Muscle layer of colon (tissue), 2 donors: ENCODE results near the gene PCDHGB3.
A peak's percentile ranks its signal among the peaks of the same experiment; 100 is the strongest.
"Not testable (repeated sequence)": the region's sequence is repeated elsewhere in the genome, so short reads cannot be mapped to it uniquely, and the experiment has no call there.

Source experiments
- H3K27ac ChIP-seq: one replicate; pipeline ENCODE4 v1.7.0; 2013; ENCODE audit warnings: low read depth, mild to moderate bottlenecking, low read length, moderate library complexity
- H3K27me3 ChIP-seq, 2 donors: one replicate each; pipeline ENCODE4 v1.7.0; 2013; ENCODE audit warnings: low read length in 2 of 2, mild to moderate bottlenecking in 2 of 2; ENCODE audit not compliant: insufficient read depth in 2 of 2, control insufficient read depth in 1 of 2
- H3K36me3 ChIP-seq: one replicate; pipeline ENCODE4 v1.7.0; 2013; ENCODE audit warnings: mild to moderate bottlenecking, low read length; ENCODE audit not compliant: insufficient read depth
- H3K4me1 ChIP-seq: one replicate; pipeline ENCODE4 v1.7.0; 2013; ENCODE audit warnings: mild to moderate bottlenecking, low read length; ENCODE audit not compliant: insufficient read depth
- H3K4me3 ChIP-seq, 2 donors: one replicate each; pipeline ENCODE4 v1.7.0; 2013; ENCODE audit warnings: low read length in 2 of 2, low read depth in 1 of 2, mild to moderate bottlenecking in 1 of 2, moderate library complexity in 1 of 2
- H3K9ac ChIP-seq: one replicate; pipeline ENCODE4 v1.7.0; 2013; ENCODE audit warnings: low read length
- H3K9me3 ChIP-seq: one replicate; pipeline ENCODE4 v1.7.0; 2013; ENCODE audit warnings: mild to moderate bottlenecking, low read length
- donor health status: abdominal sarcoma.
- donor health status: Adenocarcinoma of cecum.

Gene PCDHGB3

GRCh38 chr5:141343953-141344463 is 26.0 kb upstream of the PCDHGB3 start:
- Histone ChIP-seq H3K27ac (no peak overlapping the region), H3K9me3 (peaks cover 64% of the 10 kb centered on the region)

GRCh38 chr5:141345327-141345726 is 24.7 kb upstream of the PCDHGB3 start:
- H3K9ac ChIP-seq, result no peak overlapping the region
- H3K4me1 ChIP-seq, result no peaks in the 10 kb centered on the region
- H3K9me3 ChIP-seq, result peaks cover 60% of the 10 kb centered on the region
- H3K4me3 ChIP-seq, result peak overlapping the region in 1 of 2 donors; percentile 11
- no peak overlapping the region for H3K27ac ChIP-seq
- H3K36me3 ChIP-seq, result no peaks in the 10 kb centered on the region
- H3K27me3 ChIP-seq, result no peaks in the 10 kb centered on the region

More at GRCh38 chr5:141343953-141344463, 26.0 kb upstream of the PCDHGB3 start:
- Histone ChIP-seq H3K4me1 (no peaks in the 10 kb centered on the region), H3K27me3 (peaks cover 0 to 2% of the 10 kb centered on the region in 2 donors), H3K9ac (no peak overlapping the region), H3K36me3 (no peaks in the 10 kb centered on the region), H3K4me3 (peak overlapping the region in 1 of 2 donors; percentile 19)

- not testable (repeated sequence) for H3K4me1 ChIP-seq, H3K36me3 ChIP-seq, H3K27me3 ChIP-seq, H3K4me3 ChIP-seq, H3K27ac ChIP-seq, H3K9ac ChIP-seq
- H3K9me3 ChIP-seq, result peaks cover 63% of the 10 kb centered on the region
Measured at GRCh38 chr5:141346017-141346416, 24.0 kb upstream of the PCDHGB3 start.

- Histone ChIP-seq H3K9me3 (peaks cover 44% of the 10 kb centered on the region), H3K4me3 (peak within 1 kb of the TSS; percentile 4 to 42), H3K9ac (no peak within 1 kb of the TSS), H3K27ac (no peak within 1 kb of the TSS), H3K4me1 (no peaks in the 10 kb centered on the region), H3K36me3 (no peaks in the 10 kb centered on the region), H3K27me3 (no peaks in the 10 kb centered on the region)
Measured at GRCh38 chr5:141349917-141350619, 20.0 kb upstream of the PCDHGB3 start, which contains the start of gene PCDHGB1. Gene PCDHGB1, plus strand, starts transcription at chr5:141350099. Its CDS starts 162 bp downstream, at chr5:141350261.

- peaks cover 55% of the 10 kb centered on the region for H3K9me3 ChIP-seq
- H3K4me3 ChIP-seq, result peak overlapping the region in 1 of 2 donors; percentile 42
- no peaks in the 10 kb centered on the region for H3K4me1 ChIP-seq
Measured at GRCh38 chr5:141351591-141351990, 18.5 kb upstream of the PCDHGB3 start.

GRCh38 chr5:141354900-141355469 is 15.1 kb upstream of the PCDHGB3 start, which contains the start of gene PCDHGA4:
Gene PCDHGA4, plus strand, starts transcription at chr5:141355021. Its CDS starts 87 bp downstream, at chr5:141355108.
- Histone ChIP-seq H3K9ac (no peak within 1 kb of the TSS), H3K9me3 (peaks cover 48% of the 10 kb centered on the region), H3K36me3 (no peaks in the 10 kb centered on the region), H3K27ac (no peak within 1 kb of the TSS), H3K4me3 (peak within 1 kb of the TSS; percentile 5 to 12), H3K4me1 (no peaks in the 10 kb centered on the region), H3K27me3 (no peaks in the 10 kb centered on the region)

More at GRCh38 chr5:141351591-141351990, 18.5 kb upstream of the PCDHGB3 start:
- Histone ChIP-seq H3K36me3 (no peaks in the 10 kb centered on the region), H3K27ac (no peak overlapping the region), H3K27me3 (no peaks in the 10 kb centered on the region), H3K9ac (no peak overlapping the region)

GRCh38 chr5:141355641-141356040 is 14.4 kb upstream of the PCDHGB3 start:
- H3K4me1 ChIP-seq, result no peaks in the 10 kb centered on the region
- no peak overlapping the region for H3K27ac ChIP-seq
- peaks cover 48% of the 10 kb centered on the region for H3K9me3 ChIP-seq
- H3K27me3 ChIP-seq, result no peaks in the 10 kb centered on the region
- H3K9ac ChIP-seq, result no peak overlapping the region
- no peaks in the 10 kb centered on the region for H3K36me3 ChIP-seq
- H3K4me3 ChIP-seq, result peak overlapping the region; percentile 5 to 12

GRCh38 chr5:141356133-141356532 is 13.9 kb upstream of the PCDHGB3 start:
- H3K4me1 ChIP-seq, result no peaks in the 10 kb centered on the region
- no peak overlapping the region for H3K9ac ChIP-seq
- peak overlapping the region in 1 of 2 donors; percentile 5 for H3K4me3 ChIP-seq
- no peak overlapping the region for H3K27ac ChIP-seq
- no peaks in the 10 kb centered on the region for H3K36me3 ChIP-seq
- H3K27me3 ChIP-seq, result no peaks in the 10 kb centered on the region
- peaks cover 48% of the 10 kb centered on the region for H3K9me3 ChIP-seq

- Histone ChIP-seq H3K9ac (no peak overlapping the region), H3K9me3 (peaks cover 48% of the 10 kb centered on the region), H3K4me3 (peak overlapping the region in 1 of 2 donors; percentile 5), H3K27ac (no peak overlapping the region), H3K36me3 (no peaks in the 10 kb centered on the region), H3K27me3 (no peaks in the 10 kb centered on the region), H3K4me1 (no peaks in the 10 kb centered on the region)
Measured at GRCh38 chr5:141356950-141357349, 13.1 kb upstream of the PCDHGB3 start.

GRCh38 chr5:141359790-141360426 is 10.1 kb upstream of the PCDHGB3 start, which contains the start of gene PCDHGB2:
Gene PCDHGB2, plus strand, starts transcription at chr5:141359994. Its CDS starts 142 bp downstream, at chr5:141360136.
- Histone ChIP-seq H3K9me3 (peaks cover 56% of the 10 kb centered on the region), H3K27ac (no peak within 1 kb of the TSS), H3K9ac (no peak within 1 kb of the TSS), H3K4me1 (no peaks in the 10 kb centered on the region), H3K4me3 (peak within 1 kb of the TSS; percentile 11 to 14), H3K27me3 (no peaks in the 10 kb centered on the region), H3K36me3 (no peaks in the 10 kb centered on the region)

- Histone ChIP-seq H3K4me3 (peak overlapping the region in 1 of 2 donors; percentile 14), H3K9ac (no peak overlapping the region), H3K27me3 (no peaks in the 10 kb centered on the region), H3K9me3 (peaks cover 57% of the 10 kb centered on the region), H3K27ac (no peak overlapping the region), H3K4me1 (no peaks in the 10 kb centered on the region), H3K36me3 (no peaks in the 10 kb centered on the region)
Measured at GRCh38 chr5:141360685-141361084, 9.4 kb upstream of the PCDHGB3 start.
